Measurements from ENCODE around the gene CCDC24. TPM values are rescaled to one million over a fixed set of nuclear protein-coding genes. Genes with fewer than 3 reads are reported as not detected.

Gene CCDC24
- total RNA-seq, 1 donor from 2014 or later, result 3.3 TPM

GRCh38 chr1:43949678-43950077 lies 41.7 kb upstream of the CCDC24 start:
- Mint-ChIP-seq H3K27me3 (ENCODE audit: insufficient read depth, low read depth) (peaks cover 2% of the 10 kb centered on the region), H3K4me1 (peaks cover 31% of the 10 kb centered on the region), H3K4me3 (no peak overlapping the region), H3K27ac (peak overlapping the region; percentile 36), H3K36me3 (peaks cover 5% of the 10 kb centered on the region), H3K9me3 (no peaks in the 10 kb centered on the region)
- no peak for TF ChIP-seq EZH2 (IDR thresholded peaks at IDR 0.05)
- no peak for TF ChIP-seq EZH2phosphoT487 (IDR thresholded peaks at IDR 0.05)
- TF ChIP-seq CTCF (IDR thresholded peaks at IDR 0.05), result no peak
- no peak overlapping the region for H3K4me3 ChIP-seq
- no peak overlapping the region for H3K4me2 ChIP-seq
- peaks cover 23% of the 10 kb centered on the region for H4K20me1 ChIP-seq (ENCODE audit: low read depth)
- H2AFZ ChIP-seq (replicated peaks), result no peak overlapping the region
- no peak overlapping the region for H3K9ac ChIP-seq
- H3K27ac ChIP-seq, result no peak overlapping the region
- no peaks in the 10 kb centered on the region for H3K27me3 ChIP-seq
- no peaks in the 10 kb centered on the region for H3K9me3 ChIP-seq (ENCODE audit: low read depth)
- H3K4me1 ChIP-seq, result peaks cover 24% of the 10 kb centered on the region
- no peak for DNase-seq (ENCODE audit: low spot score)
- H3K79me2 ChIP-seq (ENCODE audit: low read depth), result peaks cover 14% of the 10 kb centered on the region
- H3F3A ChIP-seq (ENCODE audit: low read depth), result peaks cover 23% of the 10 kb centered on the region
- H3K36me3 ChIP-seq, result no peaks in the 10 kb centered on the region

- H3K79me2 ChIP-seq (ENCODE audit: low read depth), result peaks cover 14% of the 10 kb centered on the region
- Mint-ChIP-seq H3K36me3 (peaks cover 5% of the 10 kb centered on the region), H3K4me3 (no peak overlapping the region), H3K27me3 (ENCODE audit: insufficient read depth, low read depth) (peaks cover 2% of the 10 kb centered on the region), H3K4me1 (peaks cover 23% of the 10 kb centered on the region), H3K9me3 (no peaks in the 10 kb centered on the region), H3K27ac (no peak overlapping the region)
- no peak overlapping the region for H3K4me2 ChIP-seq
- no peak overlapping the region for H2AFZ ChIP-seq (replicated peaks)
- no peaks in the 10 kb centered on the region for H3K27me3 ChIP-seq
- TF ChIP-seq EZH2phosphoT487 (IDR thresholded peaks at IDR 0.05) (no peak), EZH2 (IDR thresholded peaks at IDR 0.05) (no peak), CTCF (IDR thresholded peaks at IDR 0.05) (no peak)
- peaks cover 23% of the 10 kb centered on the region for H4K20me1 ChIP-seq (ENCODE audit: low read depth)
- H3K4me3 ChIP-seq, result no peak overlapping the region
- H3K9ac ChIP-seq, result no peak overlapping the region
- DNase-seq (ENCODE audit: low spot score), result no peak
- peaks cover 17% of the 10 kb centered on the region for H3F3A ChIP-seq (ENCODE audit: low read depth)
- peaks cover 19% of the 10 kb centered on the region for H3K4me1 ChIP-seq
- no peaks in the 10 kb centered on the region for H3K9me3 ChIP-seq (ENCODE audit: low read depth)
- no peaks in the 10 kb centered on the region for H3K36me3 ChIP-seq
- no peak overlapping the region for H3K27ac ChIP-seq
Measured at GRCh38 chr1:43951021-43951985, 40.1 kb upstream of the CCDC24 start.

- Histone ChIP-seq H3K4me2 (peak overlapping the region; percentile 67), H3K4me1 (peaks cover 13% of the 10 kb centered on the region), H3K4me3 (no peak overlapping the region), H3K36me3 (no peaks in the 10 kb centered on the region), H4K20me1 (ENCODE audit: low read depth) (peaks cover 23% of the 10 kb centered on the region), H3K9me3 (ENCODE audit: low read depth) (no peaks in the 10 kb centered on the region), H3F3A (ENCODE audit: low read depth) (peaks cover 17% of the 10 kb centered on the region), H3K79me2 (ENCODE audit: low read depth) (peaks cover 8% of the 10 kb centered on the region), H3K9ac (no peak overlapping the region), H3K27ac (no peak overlapping the region), H3K27me3 (no peaks in the 10 kb centered on the region), H2AFZ (replicated peaks) (no peak overlapping the region)
- no peaks in the 10 kb centered on the region for H3K9me3 Mint-ChIP-seq
- H3K4me1 Mint-ChIP-seq, result peaks cover 19% of the 10 kb centered on the region
- no peak overlapping the region for H3K4me3 Mint-ChIP-seq
- H3K27ac Mint-ChIP-seq, result no peak overlapping the region
- TF ChIP-seq EZH2 (IDR thresholded peaks at IDR 0.05) (no peak), EZH2phosphoT487 (IDR thresholded peaks at IDR 0.05) (no peak), CTCF (IDR thresholded peaks at IDR 0.05) (no peak)
- H3K27me3 Mint-ChIP-seq (ENCODE audit: insufficient read depth, low read depth), result no peaks in the 10 kb centered on the region
- DNase-seq (ENCODE audit: low spot score), result peak; percentile 89
- peaks cover 11% of the 10 kb centered on the region for H3K36me3 Mint-ChIP-seq
Measured at GRCh38 chr1:43952731-43953346, 38.6 kb upstream of the CCDC24 start.
